Colonic mucosa (tissue), 4 donors: Measurements from ENCODE around the gene SMAP1. TPM values are rescaled to one million over a fixed set of nuclear protein-coding genes. Genes with fewer than 3 reads are reported as not detected.
"Not testable (repeated sequence)": the region's sequence is repeated elsewhere in the genome, so short reads cannot be mapped to it uniquely, and the experiment has no call there.

Source experiments
- DNase-seq: peaks from one replicate; pipeline ENCODE4 v3.0.0-alpha.2; 2020
- H3K27ac ChIP-seq: fragments of 200-600 bp; one replicate; pipeline ENCODE4 v1.8.0; 2021
- H3K27me3 ChIP-seq: fragments of 200-600 bp; one replicate; pipeline ENCODE4 v1.8.0; 2021
- H3K36me3 ChIP-seq: fragments of 200-600 bp; one replicate; pipeline ENCODE4 v1.8.0; 2021
- H3K4me1 ChIP-seq: fragments of 200-600 bp; one replicate; pipeline ENCODE4 v1.8.0; 2021; ENCODE audit warnings: mild to moderate bottlenecking
- H3K4me3 ChIP-seq: fragments of 200-600 bp; one replicate; pipeline ENCODE4 v1.8.0; 2021
- H3K9ac ChIP-seq, 2 donors: one replicate each; pipeline ENCODE4 v1.7.0; 2013; ENCODE audit warnings: control low read depth in 2 of 2, low read depth in 2 of 2, low read length in 2 of 2
- H3K9me3 ChIP-seq: fragments of 200-600 bp; one replicate; pipeline ENCODE4 v1.8.0; 2021
- intact Hi-C: fragments of 100-400 bp; cut with DNase I; formaldehyde crosslinking; loops from one replicate; pipeline ENCODE4 v1.14.1; 2022
- total RNA-seq, 2 donors: library from RNA; stranded (reverse); fragmentation: NEBNext Ultra II Directional in 1 of 2; extraction: Animal tissue kit (Norgen Biotek cat#: 25700) in 1 of 2; gene quantifications; one replicate each; pipeline ENCODE4 v1.2.1, GENCODE V29; 2021
- TF ChIP-seq, protein P1 (sequence below): fragments of 200-600 bp; IDR thresholded peaks from one replicate; pipeline ENCODE4 v1.8.0; 2022; ENCODE audit warnings: antibody characterized with exemption, mild to moderate bottlenecking
- donor health status: healthy.
- donor health status: DM: no; HTN: no; CAD: no.
- donor health status: DM: no; HTN: no; CAD: no.

Gene SMAP1
- total RNA-seq, 2 donors from 2014 or later = 42.3 to 62.8 TPM

DNA sequence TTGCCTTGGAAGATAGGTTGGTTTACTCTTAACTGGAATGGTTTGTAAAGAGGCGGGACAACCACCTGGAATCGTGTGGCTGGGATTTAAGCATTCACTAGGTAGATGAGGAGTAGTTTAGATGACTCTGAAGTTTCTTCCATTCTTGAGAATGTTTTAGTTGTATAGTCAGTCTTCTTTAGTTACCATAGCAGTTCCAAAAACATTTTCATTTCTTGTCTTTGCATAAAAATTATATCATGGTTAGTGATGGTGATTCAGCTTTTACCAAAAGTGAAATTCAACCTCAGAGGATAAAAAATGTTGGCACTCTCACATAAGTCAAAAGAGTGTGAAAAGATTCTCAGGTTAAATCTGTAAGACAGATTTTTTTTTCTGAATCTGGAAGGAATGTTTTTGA is 70.3 kb downstream of the SMAP1 start:
- Histone ChIP-seq H3K4me1 (no peaks in the 10 kb centered on the region), H3K36me3 (no peaks in the 10 kb centered on the region), H3K9me3 (no peaks in the 10 kb centered on the region), H3K27ac (no peak overlapping the region), H3K27me3 (no peaks in the 10 kb centered on the region), H3K4me3 (no peak overlapping the region), H3K9ac (no peak overlapping the region)
- intact Hi-C loops = no loop called here
- TF ChIP-seq, protein P1, sequence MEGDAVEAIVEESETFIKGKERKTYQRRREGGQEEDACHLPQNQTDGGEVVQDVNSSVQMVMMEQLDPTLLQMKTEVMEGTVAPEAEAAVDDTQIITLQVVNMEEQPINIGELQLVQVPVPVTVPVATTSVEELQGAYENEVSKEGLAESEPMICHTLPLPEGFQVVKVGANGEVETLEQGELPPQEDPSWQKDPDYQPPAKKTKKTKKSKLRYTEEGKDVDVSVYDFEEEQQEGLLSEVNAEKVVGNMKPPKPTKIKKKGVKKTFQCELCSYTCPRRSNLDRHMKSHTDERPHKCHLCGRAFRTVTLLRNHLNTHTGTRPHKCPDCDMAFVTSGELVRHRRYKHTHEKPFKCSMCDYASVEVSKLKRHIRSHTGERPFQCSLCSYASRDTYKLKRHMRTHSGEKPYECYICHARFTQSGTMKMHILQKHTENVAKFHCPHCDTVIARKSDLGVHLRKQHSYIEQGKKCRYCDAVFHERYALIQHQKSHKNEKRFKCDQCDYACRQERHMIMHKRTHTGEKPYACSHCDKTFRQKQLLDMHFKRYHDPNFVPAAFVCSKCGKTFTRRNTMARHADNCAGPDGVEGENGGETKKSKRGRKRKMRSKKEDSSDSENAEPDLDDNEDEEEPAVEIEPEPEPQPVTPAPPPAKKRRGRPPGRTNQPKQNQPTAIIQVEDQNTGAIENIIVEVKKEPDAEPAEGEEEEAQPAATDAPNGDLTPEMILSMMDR = no peak
- DNase-seq = no peak

DNA sequence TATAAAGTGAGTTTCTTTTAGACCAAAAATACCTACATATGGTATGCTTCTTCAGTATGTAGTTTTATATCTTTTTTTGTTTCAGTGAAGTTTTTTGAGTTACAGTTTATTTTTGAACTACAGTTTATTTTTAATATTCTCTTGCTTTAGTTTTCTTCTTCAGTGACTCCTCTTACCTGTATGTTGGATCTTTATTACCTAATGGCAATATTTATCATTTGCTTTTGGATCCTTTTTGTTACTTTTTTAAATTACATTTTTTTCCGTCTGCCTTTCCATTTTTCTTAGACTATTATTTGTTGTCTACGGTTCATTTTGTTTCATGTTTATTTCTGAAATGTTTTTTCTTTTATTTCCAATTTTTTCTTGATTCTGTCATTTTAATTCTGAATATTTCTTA is 71.9 kb downstream of the SMAP1 start:
- H3K4me3 ChIP-seq = no peak overlapping the region
- H3K36me3 ChIP-seq = no peaks in the 10 kb centered on the region
- DNase-seq = no peak
- no peaks in the 10 kb centered on the region for H3K4me1 ChIP-seq
- intact Hi-C loops = no loop called here
- no peaks in the 10 kb centered on the region for H3K27me3 ChIP-seq
- TF ChIP-seq, protein P1 = no peak
- H3K9ac ChIP-seq = no peak overlapping the region
- H3K9me3 ChIP-seq = no peaks in the 10 kb centered on the region
- H3K27ac ChIP-seq = no peak overlapping the region

DNA sequence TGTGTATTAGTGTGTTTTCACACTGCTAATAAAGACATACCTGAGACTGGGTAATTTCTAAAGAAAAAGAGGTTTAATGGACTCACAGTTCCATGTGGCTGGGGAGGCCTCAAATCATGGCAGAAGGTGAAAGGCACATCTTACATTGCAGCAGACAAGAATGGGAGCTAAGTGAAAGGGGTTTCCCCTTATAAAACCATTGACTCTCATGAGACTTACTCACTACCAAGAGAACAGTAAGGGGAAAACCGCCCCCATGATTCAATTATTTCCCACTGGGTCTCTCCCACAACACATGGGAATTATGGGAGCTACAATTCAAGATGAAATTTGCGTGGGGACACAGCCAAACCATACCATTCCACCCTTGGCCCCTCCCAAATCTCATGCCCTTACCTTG is 73.1 kb downstream of the SMAP1 start:
- H3K9me3 ChIP-seq, H3K27me3 ChIP-seq, H3K4me3 ChIP-seq, H3K4me1 ChIP-seq, H3K27ac ChIP-seq, intact Hi-C loops, DNase-seq, H3K9ac ChIP-seq, H3K36me3 ChIP-seq: not testable (repeated sequence)

DNA sequence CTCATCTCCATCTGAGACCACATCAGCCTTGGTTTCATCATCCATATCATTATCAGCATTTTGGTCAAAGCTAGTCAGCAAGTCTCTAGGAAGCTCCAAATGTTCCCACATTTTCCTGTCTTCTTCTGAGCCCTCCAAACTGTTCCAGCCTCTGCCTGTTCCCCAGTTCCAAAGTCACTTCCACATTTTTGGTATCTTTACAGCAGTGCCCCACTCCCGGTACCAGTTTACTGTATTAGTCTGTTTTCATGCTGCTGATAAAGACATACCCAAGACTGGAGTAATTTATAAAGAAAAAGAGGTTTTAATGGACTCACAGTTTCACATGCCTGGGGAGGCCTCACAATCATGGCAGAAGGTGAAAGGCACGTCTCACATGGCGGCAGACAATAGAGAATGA is 74.8 kb downstream of the SMAP1 start:
- H3K27me3 ChIP-seq, intact Hi-C loops: not testable (repeated sequence)

DNA sequence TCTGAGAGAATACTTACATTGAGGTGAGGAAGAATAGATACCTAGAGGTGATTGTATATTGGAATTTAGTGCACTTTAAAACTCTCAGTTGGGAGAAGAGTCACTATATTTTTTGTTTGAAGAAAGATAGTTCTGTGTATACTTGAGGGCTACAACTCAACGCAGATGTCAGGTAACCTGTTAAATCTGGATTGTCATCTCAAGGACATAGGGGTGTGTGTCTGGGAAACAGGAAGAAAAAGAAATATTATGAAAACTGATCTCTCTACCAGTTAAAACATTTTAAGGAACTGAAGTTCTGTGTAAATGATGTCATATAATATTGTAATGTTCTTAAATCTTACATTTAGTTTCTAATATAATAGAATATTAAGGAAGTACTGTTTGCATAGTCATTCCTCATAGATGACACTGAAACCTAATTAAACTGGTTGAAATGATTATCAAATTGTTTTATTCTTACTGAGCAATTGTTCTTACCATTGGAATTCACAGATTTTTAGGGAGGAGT is 86.2 kb downstream of the SMAP1 start:
- Histone ChIP-seq H3K36me3 (no peaks in the 10 kb centered on the region), H3K27ac (no peak overlapping the region), H3K4me3 (no peak overlapping the region), H3K27me3 (no peaks in the 10 kb centered on the region), H3K4me1 (no peaks in the 10 kb centered on the region), H3K9ac (no peak overlapping the region), H3K9me3 (no peaks in the 10 kb centered on the region)
- TF ChIP-seq, protein P1 = no peak
- no peak for DNase-seq
- intact Hi-C loops = no loop called here

More for the DNA sequence above, 74.8 kb downstream of the SMAP1 start:
- not testable (repeated sequence) for DNase-seq, H3K4me1 ChIP-seq, H3K27ac ChIP-seq, H3K9ac ChIP-seq, H3K9me3 ChIP-seq, H3K36me3 ChIP-seq, H3K4me3 ChIP-seq

DNA sequence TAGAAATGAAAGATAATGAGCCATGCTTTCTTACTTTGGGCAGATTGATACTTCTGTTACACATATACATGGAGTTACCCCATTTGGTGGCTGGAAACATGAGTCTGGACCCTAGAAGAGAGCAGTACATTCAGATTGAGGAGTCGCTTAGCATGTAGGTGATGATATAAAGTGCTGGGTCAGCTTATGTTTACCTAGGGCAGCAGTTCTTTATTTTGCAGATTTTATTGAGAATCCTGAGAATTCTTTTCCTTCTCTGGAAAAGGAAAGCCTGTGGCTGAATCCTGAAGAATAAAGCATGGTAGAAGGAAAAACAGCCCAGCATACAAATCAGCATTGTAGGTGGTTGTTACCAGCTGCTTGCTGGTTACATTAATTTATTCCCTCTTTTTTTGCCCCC is 91.2 kb downstream of the SMAP1 start:
- intact Hi-C loops = no loop called here
- Histone ChIP-seq H3K27ac (no peak overlapping the region), H3K27me3 (no peaks in the 10 kb centered on the region), H3K9me3 (no peaks in the 10 kb centered on the region), H3K4me1 (no peaks in the 10 kb centered on the region), H3K36me3 (no peaks in the 10 kb centered on the region), H3K4me3 (no peak overlapping the region), H3K9ac (no peak overlapping the region)
- no peak for DNase-seq
- TF ChIP-seq, protein P1 = no peak
